Panc1 (cell line): ENCODE data around the gene MIA2. TPM values are rescaled to one million over a fixed set of nuclear protein-coding genes. Genes with fewer than 3 reads are reported as not detected.

ENCODE experiments used
- total RNA-seq: library from RNA; stranded (reverse); gene quantifications from one replicate; pipeline ENCODE4 v1.2.1, GENCODE V29; 2021; ENCODE audit not compliant: unreplicated experiment

Gene MIA2
- total RNA-seq, 1 experiment from 2014 or later: 19.2 TPM

Other genes with a start within 250 kb of the MIA2 start
- gene SEC23A, start 130.7 kb upstream of the MIA2 start, total RNA-seq: 76.7 TPM
- gene GEMIN2, start 119.6 kb upstream of the MIA2 start, total RNA-seq: 15.1 TPM
- 15.1 TPM for gene TRAPPC6B, start 63.6 kb upstream of the MIA2 start, total RNA-seq
- 55.4 TPM for gene PNN, start 58.7 kb upstream of the MIA2 start, total RNA-seq
- gene FBXO33, start 198.5 kb downstream of the MIA2 start, total RNA-seq: 6.6 TPM